Suprapubic skin (tissue), 4 donors: Measurements from ENCODE around the gene GLCE. TPM values are rescaled to one million over a fixed set of nuclear protein-coding genes. Genes with fewer than 3 reads are reported as not detected.

Experiments
- DNase-seq, 2 donors: peaks; one replicate each; pipeline ENCODE4 v3.0.0-alpha.2; 2019; ENCODE audit warnings: low spot score in 2 of 2
- H3K27ac ChIP-seq: fragments of 200-600 bp; sonication (generic); one replicate; pipeline ENCODE4 v1.5.1; 2019
- H3K27me3 ChIP-seq: fragments of 200-600 bp; sonication (generic); one replicate; pipeline ENCODE4 v1.5.1; 2019
- H3K36me3 ChIP-seq: fragments of 200-600 bp; sonication (generic); one replicate; pipeline ENCODE4 v1.5.1; 2019
- H3K4me1 ChIP-seq: fragments of 200-600 bp; sonication (generic); one replicate; pipeline ENCODE4 v1.5.1; 2019
- H3K4me3 ChIP-seq: fragments of 200-600 bp; sonication (generic); one replicate; pipeline ENCODE4 v1.5.1; 2019; ENCODE audit warnings: mild to moderate bottlenecking
- H3K9me3 ChIP-seq: fragments of 200-600 bp; sonication (generic); one replicate; pipeline ENCODE4 v1.5.1; 2019
- EP300 ChIP-seq: sonication (generic); formaldehyde crosslinking; IDR thresholded peaks from one replicate; pipeline ENCODE4 v1.6.1; 2017; ENCODE audit warnings: antibody characterized with exemption
- POLR2A ChIP-seq, 2 donors: fragments of 450-650 bp; IDR thresholded peaks; one replicate each; pipeline ENCODE4 v1.6.1; 2017; ENCODE audit warnings: antibody characterized with exemption in 2 of 2, mild to moderate bottlenecking in 2 of 2, moderate library complexity in 2 of 2
- POLR2AphosphoS5 ChIP-seq, 3 donors: sonication (generic); formaldehyde crosslinking; IDR thresholded peaks; one replicate each; pipeline ENCODE4 v1.6.1; 2017; ENCODE audit warnings: antibody characterized with exemption in 3 of 3
- whole genome bisulfite sequencing: methylation state at CpG from one replicate; pipeline ENCODE4 v1.1.5; 2018; 5-methylcytosine and 5-hydroxymethylcytosine counted together
- total RNA-seq, 4 donors: library from RNA; depleted of rRNA; stranded (reverse); fragments of >200 nt; gene quantifications; one replicate each; pipeline ENCODE4 v1.1.0, GENCODE V29; 2016
- TF ChIP-seq, protein P1 (sequence below), 2 donors: fragments of 200-600 bp in 1 of 2; fragments of 450-650 bp in 1 of 2; sonication (generic) in 1 of 2; IDR thresholded peaks; one replicate each; pipeline ENCODE4 v1.5.1; 2016 to 2019; ENCODE audit warnings: antibody characterized with exemption in 2 of 2, mild to moderate bottlenecking in 1 of 2, moderate library complexity in 1 of 2

The GLCE gene
- total RNA-seq, 4 donors from 2014 or later: 16.1 to 18.9 (median 16.9) TPM

DNA sequence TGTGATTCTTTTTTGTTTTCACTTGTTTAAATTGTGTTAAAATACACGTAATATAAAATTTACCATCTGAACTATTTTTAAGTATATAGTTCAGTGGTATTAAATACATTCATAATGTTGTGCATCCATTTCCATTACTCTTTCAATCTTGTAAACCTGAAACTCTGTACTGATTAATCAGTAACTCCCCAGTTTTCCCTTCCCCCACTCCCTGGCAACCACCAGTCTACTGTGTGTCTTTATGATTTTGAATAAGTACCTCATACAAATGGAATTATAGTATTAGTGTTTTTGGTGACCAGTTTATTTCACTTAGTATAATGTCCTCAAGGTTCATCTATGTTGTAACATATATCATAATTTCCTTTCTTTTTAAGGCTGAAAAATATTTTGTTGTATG, 59.3 kb downstream of the GLCE start:
- Histone ChIP-seq H3K27me3 (no peaks in the 10 kb centered on the region), H3K27ac (no peak overlapping the region), H3K4me3 (no peak overlapping the region), H3K9me3 (peaks cover 6% of the 10 kb centered on the region), H3K36me3 (peaks cover 5% of the 10 kb centered on the region), H3K4me1 (no peaks in the 10 kb centered on the region)
- WGBS: 98% methylated on average over 1 of the region's 1 CpG
- TF ChIP-seq POLR2AphosphoS5 (IDR thresholded peaks at IDR 0.05): no peak
- TF ChIP-seq POLR2A (IDR thresholded peaks at IDR 0.05): no peak
- TF ChIP-seq EP300: no peak
- TF ChIP-seq, protein P1, sequence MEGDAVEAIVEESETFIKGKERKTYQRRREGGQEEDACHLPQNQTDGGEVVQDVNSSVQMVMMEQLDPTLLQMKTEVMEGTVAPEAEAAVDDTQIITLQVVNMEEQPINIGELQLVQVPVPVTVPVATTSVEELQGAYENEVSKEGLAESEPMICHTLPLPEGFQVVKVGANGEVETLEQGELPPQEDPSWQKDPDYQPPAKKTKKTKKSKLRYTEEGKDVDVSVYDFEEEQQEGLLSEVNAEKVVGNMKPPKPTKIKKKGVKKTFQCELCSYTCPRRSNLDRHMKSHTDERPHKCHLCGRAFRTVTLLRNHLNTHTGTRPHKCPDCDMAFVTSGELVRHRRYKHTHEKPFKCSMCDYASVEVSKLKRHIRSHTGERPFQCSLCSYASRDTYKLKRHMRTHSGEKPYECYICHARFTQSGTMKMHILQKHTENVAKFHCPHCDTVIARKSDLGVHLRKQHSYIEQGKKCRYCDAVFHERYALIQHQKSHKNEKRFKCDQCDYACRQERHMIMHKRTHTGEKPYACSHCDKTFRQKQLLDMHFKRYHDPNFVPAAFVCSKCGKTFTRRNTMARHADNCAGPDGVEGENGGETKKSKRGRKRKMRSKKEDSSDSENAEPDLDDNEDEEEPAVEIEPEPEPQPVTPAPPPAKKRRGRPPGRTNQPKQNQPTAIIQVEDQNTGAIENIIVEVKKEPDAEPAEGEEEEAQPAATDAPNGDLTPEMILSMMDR (IDR thresholded peaks at IDR 0.05): no peak
- no peak for DNase-seq

DNA sequence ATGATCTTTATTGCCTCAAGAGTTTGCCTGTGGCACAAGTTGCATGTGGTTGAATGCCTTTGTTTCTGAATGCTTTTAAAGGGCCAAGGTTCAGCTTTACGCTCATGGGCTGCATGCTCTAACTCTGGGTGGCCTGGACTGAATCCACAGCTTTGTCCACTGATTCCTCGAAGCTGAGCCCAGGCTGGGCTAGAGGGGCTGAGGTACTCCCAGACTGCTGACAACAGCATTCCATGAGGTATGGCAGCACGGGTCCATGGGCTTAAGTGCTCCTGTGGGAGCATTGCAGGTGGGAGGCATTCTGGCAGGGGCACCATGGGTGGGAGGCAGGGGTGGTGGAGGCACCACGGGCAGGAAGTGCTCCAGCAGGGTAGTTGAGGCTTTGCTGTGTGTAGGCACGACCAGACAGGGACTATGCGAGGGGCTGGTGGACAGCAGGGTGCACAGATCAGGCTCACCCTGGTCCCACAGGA, 61.6 kb downstream of the GLCE start:
- Histone ChIP-seq H3K9me3 (peaks cover 6% of the 10 kb centered on the region), H3K36me3 (peaks cover 5% of the 10 kb centered on the region), H3K4me1 (no peaks in the 10 kb centered on the region), H3K27me3 (no peaks in the 10 kb centered on the region), H3K4me3 (no peak overlapping the region), H3K27ac (no peak overlapping the region)
- TF ChIP-seq, protein P1 (IDR thresholded peaks at IDR 0.05): no peak
- no peak for TF ChIP-seq POLR2A (IDR thresholded peaks at IDR 0.05)
- TF ChIP-seq POLR2AphosphoS5 (IDR thresholded peaks at IDR 0.05): no peak
- no peak for TF ChIP-seq EP300
- DNase-seq: no peak
- WGBS: 99% methylated on average over 6 of the region's 6 CpGs

DNA sequence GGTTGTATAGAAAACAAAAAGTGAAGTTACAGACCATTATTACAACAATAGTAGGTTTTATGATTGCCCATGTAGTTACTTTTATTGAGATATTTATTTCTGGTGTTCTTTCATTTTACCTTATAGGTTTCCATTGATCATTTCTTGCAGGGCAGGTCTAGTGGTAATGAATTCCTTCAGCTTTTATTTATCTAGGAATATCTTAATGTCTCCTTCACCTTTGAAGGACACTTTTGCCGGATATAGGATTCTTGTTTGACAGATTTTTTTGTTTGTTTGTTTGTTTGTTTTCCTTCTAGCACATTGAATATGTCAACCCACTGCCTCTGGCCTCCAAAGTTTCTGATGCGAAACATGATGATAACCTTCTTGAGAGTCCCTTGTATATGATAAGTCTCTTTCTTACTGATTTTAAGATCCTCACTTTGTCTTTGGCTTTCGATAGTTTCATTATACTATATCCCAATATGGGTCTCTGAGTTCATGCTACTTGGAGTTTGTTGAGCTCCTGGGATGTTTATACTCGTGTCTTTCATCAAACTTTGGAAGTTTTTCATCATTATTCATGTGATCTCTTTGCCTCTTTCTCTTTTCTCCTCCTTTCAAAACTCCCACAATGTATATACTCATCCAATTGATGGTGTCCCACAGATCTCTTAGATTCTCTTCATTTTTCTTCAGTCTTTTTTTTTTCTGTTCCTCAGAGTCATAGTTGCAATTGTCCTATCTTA, 62.8 kb downstream of the GLCE start:
- 95% methylated on average over 4 of the region's 4 CpGs for WGBS
- DNase-seq: no peak
- H3K27ac ChIP-seq: no peak overlapping the region
- TF ChIP-seq POLR2AphosphoS5 (IDR thresholded peaks at IDR 0.05) (no peak), POLR2A (IDR thresholded peaks at IDR 0.05) (no peak), EP300 (no peak)
- TF ChIP-seq, protein P1 (IDR thresholded peaks at IDR 0.05): no peak
- H3K9me3 ChIP-seq: peaks cover 6% of the 10 kb centered on the region
- H3K4me1 ChIP-seq: no peaks in the 10 kb centered on the region
- H3K27me3 ChIP-seq: no peaks in the 10 kb centered on the region
- no peak overlapping the region for H3K4me3 ChIP-seq
- peaks cover 5% of the 10 kb centered on the region for H3K36me3 ChIP-seq

DNA sequence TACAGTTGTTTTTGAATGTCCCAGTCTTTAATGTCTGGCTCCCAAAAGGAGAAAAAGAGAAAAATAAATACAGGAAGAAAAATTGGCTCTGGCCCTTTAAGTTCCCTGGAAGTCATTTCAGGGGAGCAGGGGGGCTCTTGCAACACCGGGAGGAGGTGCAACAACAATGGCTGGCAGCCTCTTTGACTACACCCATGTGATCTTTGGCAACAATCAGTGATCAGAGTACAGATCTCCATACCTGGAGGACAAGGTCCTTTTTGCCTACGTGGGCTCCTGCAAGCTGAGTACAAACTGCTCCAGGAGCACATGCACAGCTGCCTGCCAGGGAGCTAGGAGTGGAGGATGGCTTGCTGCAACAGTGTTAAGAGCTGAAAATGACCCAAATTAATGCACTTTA, 63.9 kb downstream of the GLCE start:
- no peak overlapping the region for H3K27ac ChIP-seq
- peaks cover 6% of the 10 kb centered on the region for H3K9me3 ChIP-seq
- H3K4me3 ChIP-seq: no peak overlapping the region
- no peaks in the 10 kb centered on the region for H3K4me1 ChIP-seq
- TF ChIP-seq EP300: no peak
- TF ChIP-seq POLR2AphosphoS5 (IDR thresholded peaks at IDR 0.05): no peak
- no peak for TF ChIP-seq POLR2A (IDR thresholded peaks at IDR 0.05)
- TF ChIP-seq, protein P1 (IDR thresholded peaks at IDR 0.05): no peak
- DNase-seq: no peak
- 27% methylated on average over 2 of the region's 2 CpGs for WGBS
- H3K36me3 ChIP-seq: peaks cover 13% of the 10 kb centered on the region
- H3K27me3 ChIP-seq: no peaks in the 10 kb centered on the region

DNA sequence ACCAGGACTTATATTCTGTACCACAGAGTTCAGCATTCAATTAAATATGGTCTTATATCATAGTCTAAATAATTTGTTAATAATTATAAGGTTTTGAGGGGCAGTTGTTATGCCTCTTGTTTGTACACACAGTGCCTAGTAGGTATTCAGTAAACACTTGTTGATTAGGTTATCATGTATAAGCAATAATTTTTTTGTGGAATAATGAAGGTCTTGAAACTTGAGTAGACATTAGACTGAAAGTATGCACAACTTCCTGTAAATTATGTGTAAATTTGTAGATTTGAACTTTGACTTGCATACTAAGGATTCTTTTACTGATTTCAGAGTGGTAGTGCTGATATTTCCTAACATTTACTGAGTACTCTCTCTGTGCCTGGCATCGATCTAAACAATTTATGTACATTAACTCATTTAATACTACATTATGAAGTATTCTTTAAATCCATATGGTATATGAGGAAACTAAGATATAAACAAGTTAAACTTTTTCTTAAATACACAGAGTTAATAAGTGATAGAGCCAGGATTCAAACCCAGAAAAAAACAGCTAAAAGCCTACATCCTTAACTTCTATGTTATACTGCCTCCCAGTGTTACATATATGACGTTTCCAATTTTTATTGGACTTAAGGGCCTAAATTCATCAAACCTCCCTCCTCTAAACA, 65.1 kb downstream of the GLCE start:
- TF ChIP-seq, protein P1 (IDR thresholded peaks at IDR 0.05): no peak
- no peak for TF ChIP-seq POLR2A (IDR thresholded peaks at IDR 0.05)
- no peak for TF ChIP-seq POLR2AphosphoS5 (IDR thresholded peaks at IDR 0.05)
- TF ChIP-seq EP300: no peak
- H3K36me3 ChIP-seq: peaks cover 17% of the 10 kb centered on the region
- H3K4me3 ChIP-seq: no peak overlapping the region
- peaks cover 6% of the 10 kb centered on the region for H3K9me3 ChIP-seq
- 74% methylated on average over 2 of the region's 2 CpGs for WGBS
- H3K27me3 ChIP-seq: no peaks in the 10 kb centered on the region
- no peak for DNase-seq
- H3K4me1 ChIP-seq: no peaks in the 10 kb centered on the region
- no peak overlapping the region for H3K27ac ChIP-seq
